ENCODE results near the gene COL11A2.

The COL11A2 gene

GRCh38 chr6:33172688-33173534 lies 19.4 kb downstream of the COL11A2 start:
- Mint-ChIP-seq H3K4me1 (no peaks in the 10 kb centered on the region), H3K9me3 (no peaks in the 10 kb centered on the region), H3K4me3 (no peak overlapping the region), H3K27me3 (no peaks in the 10 kb centered on the region), H3K27ac (peak overlapping the region; percentile 13 to 28)
- ATAC-seq = no peak
- DNase-seq = no peak

GRCh38 chr6:33171880-33172687 lies 20.2 kb downstream of the COL11A2 start:
- no peak for ATAC-seq
- H3K27ac Mint-ChIP-seq = peak overlapping the region in 1 of 2 donors; percentile 13
- H3K4me3 Mint-ChIP-seq = no peak overlapping the region

GRCh38 chr6:33171016-33171879 lies 21.0 kb downstream of the COL11A2 start:
- Mint-ChIP-seq H3K4me3 (no peak overlapping the region), H3K27me3 (no peaks in the 10 kb centered on the region), H3K4me1 (no peaks in the 10 kb centered on the region), H3K27ac (peak overlapping the region in 1 of 2 donors; percentile 82), H3K9me3 (no peaks in the 10 kb centered on the region)
- no peak for ATAC-seq
- DNase-seq = no peak

More at GRCh38 chr6:33171880-33172687, 20.2 kb downstream of the COL11A2 start:
- H3K9me3 Mint-ChIP-seq = no peaks in the 10 kb centered on the region
- no peak for DNase-seq
- H3K4me1 Mint-ChIP-seq = no peaks in the 10 kb centered on the region
- H3K27me3 Mint-ChIP-seq = no peaks in the 10 kb centered on the region

GRCh38 chr6:33170176-33171015 lies 21.9 kb downstream of the COL11A2 start:
- H3K9me3 Mint-ChIP-seq = no peaks in the 10 kb centered on the region
- no peak overlapping the region for H3K4me3 Mint-ChIP-seq
- DNase-seq = no peak
- no peak overlapping the region for H3K27ac Mint-ChIP-seq
- ATAC-seq = no peak
- H3K27me3 Mint-ChIP-seq = no peaks in the 10 kb centered on the region
- H3K4me1 Mint-ChIP-seq = no peaks in the 10 kb centered on the region

GRCh38 chr6:33169291-33170175 lies 22.7 kb downstream of the COL11A2 start:
- no peak overlapping the region for H3K27ac Mint-ChIP-seq

GRCh38 chr6:33168639-33169038 lies 23.6 kb downstream of the COL11A2 start:
- DNase-seq (no peak), ATAC-seq (no peak)
- no peak overlapping the region for H3K4me3 Mint-ChIP-seq
- H3K4me1 Mint-ChIP-seq = peaks cover 4% of the 10 kb centered on the region
- H3K9me3 Mint-ChIP-seq = no peaks in the 10 kb centered on the region
- peaks cover 7% of the 10 kb centered on the region for H3K27me3 Mint-ChIP-seq
- H3K27ac Mint-ChIP-seq = no peak overlapping the region

More at GRCh38 chr6:33169291-33170175, 22.7 kb downstream of the COL11A2 start:
- DNase-seq = no peak
- H3K4me1 Mint-ChIP-seq = no peaks in the 10 kb centered on the region
- no peak for ATAC-seq
- no peaks in the 10 kb centered on the region for H3K27me3 Mint-ChIP-seq
- H3K4me3 Mint-ChIP-seq = no peak overlapping the region
- no peaks in the 10 kb centered on the region for H3K9me3 Mint-ChIP-seq

- H3K27me3 Mint-ChIP-seq = peaks cover 7% of the 10 kb centered on the region
- no peak overlapping the region for H3K4me3 Mint-ChIP-seq
- no peak overlapping the region for H3K27ac Mint-ChIP-seq
- H3K4me1 Mint-ChIP-seq = peaks cover 4% of the 10 kb centered on the region
- DNase-seq (no peak), ATAC-seq (no peak)
- no peaks in the 10 kb centered on the region for H3K9me3 Mint-ChIP-seq
Observed at GRCh38 chr6:33168284-33168601, 24.0 kb downstream of the COL11A2 start.

GRCh38 chr6:33167374-33168283 lies 24.6 kb downstream of the COL11A2 start:
- Mint-ChIP-seq H3K4me1 (peaks cover 4% of the 10 kb centered on the region), H3K27me3 (peaks cover 7% of the 10 kb centered on the region), H3K27ac (no peak overlapping the region), H3K4me3 (no peak overlapping the region), H3K9me3 (no peaks in the 10 kb centered on the region)
- DNase-seq (no peak), ATAC-seq (no peak)

- no peak for DNase-seq
- Mint-ChIP-seq H3K4me1 (peaks cover 11% of the 10 kb centered on the region), H3K9me3 (no peaks in the 10 kb centered on the region), H3K27me3 (peaks cover 7% of the 10 kb centered on the region), H3K27ac (no peak overlapping the region), H3K4me3 (no peak overlapping the region)
- ATAC-seq = no peak
Observed at GRCh38 chr6:33166811-33167210, 25.5 kb downstream of the COL11A2 start.

GRCh38 chr6:33166363-33166762 lies 25.9 kb downstream of the COL11A2 start:
- no peak overlapping the region for H3K4me3 Mint-ChIP-seq
- no peak overlapping the region for H3K27ac Mint-ChIP-seq
- ATAC-seq (no peak), DNase-seq (no peak)
- H3K27me3 Mint-ChIP-seq = peaks cover 7% of the 10 kb centered on the region
- H3K9me3 Mint-ChIP-seq = no peaks in the 10 kb centered on the region
- H3K4me1 Mint-ChIP-seq = peaks cover 15% of the 10 kb centered on the region

- peaks cover 7% of the 10 kb centered on the region for H3K27me3 Mint-ChIP-seq
- ATAC-seq (no peak), DNase-seq (no peak)
- no peak overlapping the region for H3K27ac Mint-ChIP-seq
- H3K4me1 Mint-ChIP-seq = peaks cover 21% of the 10 kb centered on the region
- H3K9me3 Mint-ChIP-seq = no peaks in the 10 kb centered on the region
- no peak overlapping the region for H3K4me3 Mint-ChIP-seq
Observed at GRCh38 chr6:33165581-33166258, 26.5 kb downstream of the COL11A2 start.

- no peaks in the 10 kb centered on the region for H3K9me3 Mint-ChIP-seq
- H3K27ac Mint-ChIP-seq = no peak overlapping the region
- peaks cover 21% of the 10 kb centered on the region for H3K4me1 Mint-ChIP-seq
- H3K4me3 Mint-ChIP-seq = no peak overlapping the region
- ATAC-seq = no peak
- no peak for DNase-seq
- H3K27me3 Mint-ChIP-seq = peaks cover 7% of the 10 kb centered on the region
Observed at GRCh38 chr6:33164665-33165373, 27.4 kb downstream of the COL11A2 start.
